ENCODE measurements around the gene ENGASE.

ENGASE gene

GRCh38 chr17:79090443-79091225 lies 16.0 kb downstream of the ENGASE start:
- no peak for DNase-seq (ENCODE audit: low read depth in 2 of 3, low spot score in 1 of 3)

- no peak for DNase-seq (ENCODE audit: low read depth in 2 of 3, low spot score in 1 of 3)
These were observed 16.6 kb downstream of the ENGASE start for GRCh38 chr17:79091226-79091670.

- no peak for DNase-seq (ENCODE audit: low read depth in 2 of 3, low spot score in 1 of 3)
These were observed 17.9 kb downstream of the ENGASE start for GRCh38 chr17:79092567-79092966.

GRCh38 chr17:79093270-79093669 lies 18.6 kb downstream of the ENGASE start:
- DNase-seq (ENCODE audit: low read depth in 2 of 3, low spot score in 1 of 3), result no peak

GRCh38 chr17:79094261-79094660 lies 19.6 kb downstream of the ENGASE start:
- DNase-seq (ENCODE audit: low read depth in 2 of 3, low spot score in 1 of 3), result no peak

- DNase-seq (ENCODE audit: low read depth in 2 of 3, low spot score in 1 of 3), result no peak
These were observed 20.9 kb downstream of the ENGASE start for GRCh38 chr17:79095345-79096055.

GRCh38 chr17:79096477-79096876 lies 21.9 kb downstream of the ENGASE start:
- no peak for DNase-seq (ENCODE audit: low read depth in 2 of 3, low spot score in 1 of 3)

GRCh38 chr17:79097226-79098055 lies 22.8 kb downstream of the ENGASE start:
- DNase-seq (ENCODE audit: low read depth in 2 of 3, low spot score in 1 of 3), result no peak

- DNase-seq (ENCODE audit: low read depth in 2 of 3, low spot score in 1 of 3), result no peak
These were observed 23.8 kb downstream of the ENGASE start for GRCh38 chr17:79098282-79098867.

- DNase-seq (ENCODE audit: low read depth in 2 of 3, low spot score in 1 of 3), result no peak
These were observed 25.8 kb downstream of the ENGASE start for GRCh38 chr17:79100405-79100804.

- DNase-seq (ENCODE audit: low read depth in 2 of 3, low spot score in 1 of 3), result no peak
These were observed 26.6 kb downstream of the ENGASE start for GRCh38 chr17:79101111-79101673.

- no peak for DNase-seq (ENCODE audit: low read depth in 2 of 3, low spot score in 1 of 3)
These were observed 27.6 kb downstream of the ENGASE start for GRCh38 chr17:79102214-79102613.

- DNase-seq (ENCODE audit: low read depth in 2 of 3, low spot score in 1 of 3), result no peak
These were observed 30.4 kb downstream of the ENGASE start for GRCh38 chr17:79104898-79105600.

- no peak for DNase-seq (ENCODE audit: low read depth in 2 of 3, low spot score in 1 of 3)
These were observed 31.3 kb downstream of the ENGASE start for GRCh38 chr17:79105937-79106336.

- DNase-seq (ENCODE audit: low read depth in 2 of 3, low spot score in 1 of 3), result no peak
These were observed 32.3 kb downstream of the ENGASE start for GRCh38 chr17:79106958-79107357.

GRCh38 chr17:79107499-79108231 lies 33.0 kb downstream of the ENGASE start:
- no peak for DNase-seq (ENCODE audit: low read depth in 2 of 3, low spot score in 1 of 3)

GRCh38 chr17:79108232-79108850 lies 33.7 kb downstream of the ENGASE start:
- DNase-seq (ENCODE audit: low read depth in 2 of 3, low spot score in 1 of 3), result no peak

- no peak for DNase-seq (ENCODE audit: low read depth in 2 of 3, low spot score in 1 of 3)
These were observed 34.2 kb downstream of the ENGASE start for GRCh38 chr17:79108870-79109269.

GRCh38 chr17:79109584-79109983 lies 35.0 kb downstream of the ENGASE start:
- DNase-seq (ENCODE audit: low read depth in 2 of 3, low spot score in 1 of 3), result no peak
